ENCODE data around the gene KIF5C.

The KIF5C gene

DNA sequence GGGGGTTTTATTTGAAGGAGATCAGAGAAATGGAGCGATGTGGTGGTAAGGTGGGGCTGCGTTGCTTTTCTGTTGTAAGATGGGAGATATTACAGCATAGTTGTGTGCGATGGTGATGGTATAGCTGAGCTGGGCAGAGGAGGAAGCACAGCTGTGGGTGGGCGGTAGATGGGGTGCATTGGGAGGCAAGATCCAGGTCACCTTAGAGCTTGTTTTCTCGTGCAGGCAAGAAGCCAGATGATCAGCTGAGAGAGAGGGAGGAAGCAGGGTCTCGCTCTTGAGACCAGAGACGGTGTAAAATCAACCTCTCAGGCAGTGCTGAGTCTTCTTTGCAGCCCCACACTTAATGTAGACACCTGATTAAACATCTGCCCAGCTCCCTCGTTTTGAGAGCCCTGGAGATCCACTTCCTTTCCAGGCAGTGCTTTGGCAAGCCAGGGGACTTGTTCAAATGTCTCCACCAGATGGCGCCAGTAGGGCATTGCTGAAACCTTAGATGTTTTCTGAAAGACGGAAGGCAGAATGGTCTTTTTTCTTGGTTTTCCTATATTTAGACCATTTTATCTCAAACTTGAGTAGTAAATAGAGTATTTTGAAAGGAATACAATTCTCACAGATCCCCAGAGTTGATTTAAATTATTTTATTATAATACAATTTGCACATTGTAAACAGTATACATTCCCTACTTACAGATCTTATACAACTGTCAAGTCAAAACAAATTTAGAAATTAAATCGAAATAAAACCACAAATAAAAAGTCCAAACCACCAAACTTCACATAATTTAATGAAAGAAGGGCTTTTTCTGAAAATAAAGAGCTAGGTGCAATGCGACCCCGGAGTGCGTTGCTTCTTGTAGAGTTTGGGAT, 142.3 kb downstream of the KIF5C start:
- peak; percentile 62 for DNase-seq (ENCODE audit: low read depth)

DNA sequence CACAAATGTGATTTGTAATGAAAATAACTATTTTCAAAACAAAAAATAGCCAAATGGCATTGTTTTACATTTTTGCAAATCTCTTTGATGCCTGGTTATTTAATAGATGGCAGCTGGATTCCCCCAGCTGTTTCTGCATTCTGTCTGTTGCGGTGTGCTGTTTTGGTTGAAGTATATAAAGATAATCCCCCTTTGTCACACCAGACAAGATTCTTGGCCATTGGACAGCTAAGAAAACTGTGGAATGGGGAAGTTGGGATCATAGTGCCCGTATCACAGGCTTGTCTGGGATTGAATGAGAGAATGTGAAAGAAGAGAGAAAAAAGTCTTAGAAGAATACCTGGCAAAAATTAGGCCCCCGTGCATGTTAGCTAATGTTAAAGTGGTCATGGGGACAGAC, 144.0 kb downstream of the KIF5C start:
- no peak for DNase-seq (ENCODE audit: low read depth)

DNA sequence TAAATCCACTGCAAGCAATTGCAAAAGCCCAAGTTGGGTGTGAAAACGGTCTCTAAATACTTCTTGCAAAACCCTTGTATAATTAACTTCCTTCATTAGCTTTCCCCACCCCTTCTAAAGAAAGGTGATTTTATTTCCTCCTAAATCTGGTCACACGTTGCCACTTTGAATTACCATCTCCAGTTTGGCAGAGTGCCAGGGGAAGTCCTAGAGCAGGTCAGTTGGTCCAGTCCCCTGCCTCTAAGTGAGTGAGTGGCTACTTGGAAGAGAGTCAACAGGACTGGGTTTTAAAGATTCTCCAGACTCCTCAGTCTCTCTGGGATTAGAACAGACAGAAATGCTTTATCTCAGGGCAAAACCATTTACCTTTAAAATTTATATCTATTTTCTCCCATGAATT, 144.7 kb downstream of the KIF5C start:
- DNase-seq (ENCODE audit: low read depth), result no peak

DNA sequence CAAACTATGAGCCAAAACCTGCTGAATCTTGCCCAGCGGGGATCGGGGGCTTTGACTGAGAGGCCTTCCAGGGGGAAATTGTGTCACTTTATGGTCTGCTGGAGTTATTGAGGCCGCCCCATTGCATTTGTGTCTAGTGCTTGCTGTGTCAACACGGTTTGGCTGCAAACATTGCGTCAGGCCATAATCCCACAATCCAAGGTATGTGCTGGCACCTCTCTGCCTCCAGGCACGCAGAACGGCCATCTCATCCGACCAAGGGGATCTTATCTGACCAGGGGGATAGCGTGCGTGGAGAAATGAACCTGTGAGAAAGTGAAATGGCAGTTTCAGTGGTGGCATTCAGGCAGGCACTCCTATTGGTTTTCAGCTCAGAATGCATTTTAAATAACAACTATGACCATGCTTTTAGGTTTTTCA, 145.4 kb downstream of the KIF5C start:
- DNase-seq (ENCODE audit: low read depth), result no peak

DNA sequence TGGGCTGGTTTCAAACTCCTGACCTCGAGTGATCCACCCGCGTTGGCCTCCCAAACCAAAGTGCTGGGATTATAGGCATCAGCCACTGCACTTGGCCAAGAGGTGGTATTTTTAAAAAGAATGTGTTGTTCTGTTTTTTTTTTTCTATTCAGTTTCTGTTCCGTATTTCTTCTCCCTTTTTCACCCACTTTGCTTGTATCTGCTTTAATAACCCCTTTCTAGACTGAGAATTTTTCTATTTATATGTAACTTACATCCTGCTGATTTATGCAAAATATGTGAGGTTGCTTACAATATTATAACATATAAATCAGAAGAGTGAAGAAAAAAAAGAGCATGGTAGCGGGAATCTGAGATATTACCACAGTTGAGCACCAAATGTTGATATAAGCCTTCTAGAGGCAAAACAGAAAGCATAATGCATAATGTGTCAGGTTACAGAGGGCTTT, 146.3 kb downstream of the KIF5C start:
- DNase-seq (ENCODE audit: low read depth), result no peak

DNA sequence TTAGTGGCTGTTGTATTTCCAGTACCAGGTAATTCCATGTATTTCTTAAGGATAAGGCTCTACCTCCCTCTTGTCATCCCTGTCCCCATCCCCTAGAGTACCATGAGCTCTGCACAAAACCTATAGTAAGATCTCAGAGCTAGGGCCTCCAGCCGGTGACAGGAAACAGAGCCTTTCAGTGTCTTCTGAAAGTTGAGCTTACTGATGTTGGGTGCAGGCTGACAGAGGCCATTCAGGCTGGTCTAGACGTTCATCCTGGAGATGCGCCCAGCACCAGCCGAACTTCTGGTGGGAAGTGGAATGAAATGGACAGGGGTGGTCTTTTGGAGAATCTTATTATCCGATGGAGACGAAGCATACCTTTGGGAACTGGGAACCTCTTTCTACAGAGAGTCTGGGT, 146.7 kb downstream of the KIF5C start:
- DNase-seq (ENCODE audit: low read depth), result no peak

DNA sequence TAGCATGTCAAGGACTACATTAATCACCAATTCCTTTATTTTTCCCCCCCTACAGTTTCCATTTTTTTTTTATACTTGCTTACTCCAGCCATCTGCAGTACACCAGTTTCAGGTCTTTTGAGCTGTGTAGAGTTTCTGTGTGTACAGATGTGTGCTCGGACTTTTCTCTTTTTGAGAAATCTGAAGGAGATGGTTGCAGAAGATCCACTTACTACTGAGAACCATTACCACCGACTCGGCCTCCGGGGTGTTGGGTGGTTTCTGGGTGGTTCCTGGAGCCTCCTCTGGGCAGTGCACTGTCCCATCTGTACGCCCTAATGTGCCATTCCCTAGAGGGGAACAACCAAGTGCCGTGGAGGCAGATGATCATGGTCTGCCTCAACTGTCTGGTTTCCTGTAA, 148.1 kb downstream of the KIF5C start:
- DNase-seq (ENCODE audit: low read depth), result no peak

DNA sequence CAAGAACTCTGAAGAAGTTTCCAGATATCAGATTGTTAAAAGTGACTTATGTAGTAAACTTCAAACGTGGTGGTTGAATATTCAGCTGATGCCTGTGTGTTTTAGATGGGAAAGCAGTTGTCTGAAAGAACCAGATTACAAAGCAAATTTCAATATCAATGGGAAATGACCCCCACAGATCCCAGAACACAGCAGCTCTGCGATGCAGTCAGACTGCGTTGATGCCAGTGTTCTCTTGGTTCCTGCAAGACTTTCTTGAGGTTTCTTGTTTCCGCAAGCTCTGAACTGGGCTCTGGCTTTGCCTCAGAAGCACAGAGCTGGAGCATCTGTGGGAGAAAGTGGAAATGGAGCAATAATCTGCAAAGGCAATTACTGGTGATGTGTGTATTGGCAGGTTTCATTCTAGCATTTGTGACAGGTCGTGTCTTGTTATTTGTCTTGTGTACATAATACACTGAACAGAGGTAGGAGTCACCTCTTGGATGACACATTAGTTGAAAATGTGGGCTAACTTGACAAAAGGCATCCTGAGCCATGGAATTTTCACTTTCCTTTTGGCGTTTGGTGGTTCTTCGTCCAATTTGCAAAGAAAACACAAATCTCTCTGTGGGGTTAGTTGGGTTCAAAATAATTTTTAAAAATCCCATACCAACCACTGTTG, 152.7 kb downstream of the KIF5C start:
- DNase-seq (ENCODE audit: low read depth), result no peak

DNA sequence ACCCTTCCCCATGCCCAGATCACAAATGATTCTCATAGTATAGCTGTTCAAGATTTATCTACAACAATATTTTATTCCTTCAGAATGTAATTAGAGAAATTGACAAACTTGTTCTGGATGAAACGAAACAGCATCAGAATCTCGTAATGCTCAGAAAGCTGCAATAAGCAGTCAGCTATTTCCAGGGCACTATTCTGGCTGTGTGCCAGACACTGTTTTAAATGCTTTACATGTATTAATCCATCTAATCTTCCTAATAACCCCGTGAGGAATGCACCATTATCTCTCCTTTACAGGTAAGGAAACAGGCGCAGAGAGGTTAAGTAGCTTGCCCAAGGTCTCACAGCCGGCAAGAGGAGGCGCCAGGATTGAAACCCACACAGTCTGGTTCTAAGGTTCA, 153.3 kb downstream of the KIF5C start:
- DNase-seq (ENCODE audit: low read depth), result no peak

DNA sequence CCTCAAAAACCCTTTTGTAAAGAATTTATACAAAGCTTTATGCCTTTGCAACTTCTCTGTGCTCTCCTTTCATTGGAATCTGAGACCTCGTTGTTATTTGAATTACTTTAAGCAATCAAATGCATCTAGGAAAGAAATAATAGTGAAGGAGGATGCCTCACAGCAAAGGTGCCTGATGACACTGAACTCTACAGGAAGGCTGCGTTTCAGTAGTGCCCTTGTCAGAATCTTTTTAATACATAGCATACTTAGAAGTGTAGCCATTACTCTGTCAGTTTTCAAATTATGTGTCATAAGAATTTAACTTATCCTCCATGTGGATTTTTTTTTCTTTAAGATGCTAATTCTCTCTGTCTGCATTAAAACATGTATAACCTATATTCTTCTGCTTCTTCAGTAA, 153.9 kb downstream of the KIF5C start:
- no peak for DNase-seq (ENCODE audit: low read depth)

DNA sequence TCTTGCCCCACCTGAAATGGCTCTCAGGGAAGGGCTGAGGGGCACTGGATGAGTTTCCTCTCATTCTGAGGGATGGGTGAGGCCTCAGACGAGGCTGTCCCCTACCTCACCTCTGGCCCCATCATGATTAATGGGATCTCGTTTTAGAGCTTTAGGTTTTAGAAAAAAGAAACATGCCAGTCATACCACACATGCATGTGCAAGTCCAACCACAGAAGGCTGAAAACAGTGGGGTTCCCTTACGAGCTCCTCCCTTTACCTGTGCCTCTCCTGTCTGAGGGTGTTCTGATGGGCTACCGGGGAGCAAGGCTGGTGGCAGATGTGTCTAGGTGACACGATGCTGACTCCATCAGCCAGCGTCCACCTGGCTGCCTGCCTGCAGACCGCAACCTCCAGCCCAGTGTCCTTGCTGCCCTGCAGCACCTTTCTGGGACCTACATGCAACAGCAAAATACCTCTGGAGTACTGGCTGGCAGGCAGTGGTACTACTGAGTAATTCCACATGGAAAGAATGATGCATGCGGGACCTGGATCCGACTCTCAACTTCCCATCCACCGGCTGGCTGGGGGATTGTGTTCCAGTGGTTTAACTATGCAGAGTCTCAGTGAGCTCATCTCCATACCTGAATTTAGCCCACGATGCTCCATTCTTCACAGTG, 154.4 kb downstream of the KIF5C start:
- DNase-seq (ENCODE audit: low read depth), result no peak

DNA sequence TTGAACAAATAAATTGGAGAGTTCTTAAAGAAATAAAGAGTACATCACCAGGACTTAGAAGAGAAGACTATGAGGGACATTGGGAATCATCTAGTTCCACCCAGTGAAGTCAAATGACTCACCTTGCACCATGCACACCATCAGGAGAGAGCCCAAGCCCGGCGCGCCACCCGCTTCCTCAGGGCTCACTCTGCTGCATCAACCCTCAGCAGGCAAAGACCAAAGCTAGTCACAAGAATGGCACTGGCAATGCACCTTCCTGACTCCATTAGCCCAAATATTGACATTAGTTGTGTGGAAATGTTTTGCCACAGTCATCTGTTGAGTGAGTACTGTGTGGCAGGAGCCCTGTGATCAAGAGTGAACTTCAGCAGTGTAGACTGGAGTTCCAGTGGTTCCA, 156.4 kb downstream of the KIF5C start:
- no peak for DNase-seq (ENCODE audit: low read depth)

DNA sequence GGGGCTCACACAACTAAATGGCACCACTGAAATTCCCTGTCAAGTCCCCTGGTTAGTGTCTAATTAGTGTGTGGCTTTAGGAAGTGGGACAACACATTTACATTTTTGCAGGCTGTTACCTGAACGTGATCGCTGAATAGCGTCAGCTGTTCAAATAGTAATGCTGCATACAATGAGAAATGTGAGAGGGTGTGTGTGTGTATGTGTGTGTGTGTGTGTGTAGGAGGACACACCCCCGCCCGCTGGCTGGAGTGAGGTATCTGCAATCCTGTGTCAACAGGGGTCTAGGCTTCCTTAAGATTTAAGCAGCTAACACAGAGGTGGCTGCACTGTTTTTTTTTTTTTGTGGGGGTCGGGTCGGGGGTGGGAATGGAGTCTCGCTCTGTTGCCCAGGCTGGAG, 158.7 kb downstream of the KIF5C start:
- DNase-seq (ENCODE audit: low read depth), result no peak

DNA sequence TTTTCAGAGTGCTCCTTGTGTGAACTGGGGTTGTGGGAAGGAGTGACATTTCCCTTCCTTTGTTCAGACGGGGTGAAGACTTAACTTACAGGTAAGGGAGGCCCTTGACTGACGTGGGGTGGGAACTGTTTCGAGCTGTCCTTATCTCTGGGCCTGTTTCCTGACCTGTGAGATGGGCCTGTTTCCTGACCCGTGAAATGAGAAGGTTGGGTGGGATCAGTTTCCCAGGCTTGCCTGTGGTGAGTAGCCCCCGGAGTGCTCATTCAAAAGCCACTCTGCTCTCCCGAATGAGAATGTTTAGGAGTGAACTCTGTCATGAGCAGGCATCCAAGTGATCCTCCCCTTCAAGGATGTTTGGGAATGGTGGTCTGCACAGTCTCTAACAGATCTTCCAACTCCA, 159.4 kb downstream of the KIF5C start:
- DNase-seq (ENCODE audit: low read depth), result no peak

DNA sequence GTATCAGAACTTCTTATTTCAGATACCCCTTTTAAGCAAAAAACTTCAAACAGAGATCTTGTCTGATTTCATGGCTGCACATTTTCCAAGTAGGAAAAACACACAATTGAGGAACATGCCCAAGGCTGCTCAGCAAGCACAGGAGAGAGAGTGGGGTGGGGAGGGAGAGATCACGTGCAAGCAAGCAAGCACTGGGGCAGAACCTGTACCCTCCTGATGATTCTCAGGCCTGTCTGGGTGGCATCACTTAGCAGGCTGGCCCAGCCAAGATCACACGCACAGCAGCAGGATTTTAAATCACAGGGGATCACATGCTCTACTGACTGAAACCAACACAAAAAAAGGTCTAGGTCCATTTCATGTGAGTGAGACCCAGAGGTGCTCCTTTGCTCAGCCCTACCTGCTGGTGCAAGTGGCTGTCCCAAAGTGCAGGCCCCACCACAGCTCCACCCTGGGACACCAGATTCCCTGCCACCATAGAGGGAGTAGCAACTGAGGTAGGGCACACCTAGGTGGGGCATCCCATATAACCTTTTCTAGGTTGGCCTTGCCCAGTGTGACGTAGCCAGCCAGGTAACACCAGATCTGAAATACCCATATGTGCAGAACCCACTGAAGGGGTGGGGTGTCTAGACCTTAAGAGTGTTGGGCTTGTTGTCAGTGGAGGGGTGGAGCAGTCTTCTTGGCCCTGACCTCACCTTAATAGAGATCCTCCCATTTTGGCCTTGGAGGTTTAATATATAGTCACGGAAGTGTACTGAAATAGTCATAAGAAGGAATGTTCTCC, 161.7 kb downstream of the KIF5C start:
- DNase-seq (ENCODE audit: low read depth), result no peak

DNA sequence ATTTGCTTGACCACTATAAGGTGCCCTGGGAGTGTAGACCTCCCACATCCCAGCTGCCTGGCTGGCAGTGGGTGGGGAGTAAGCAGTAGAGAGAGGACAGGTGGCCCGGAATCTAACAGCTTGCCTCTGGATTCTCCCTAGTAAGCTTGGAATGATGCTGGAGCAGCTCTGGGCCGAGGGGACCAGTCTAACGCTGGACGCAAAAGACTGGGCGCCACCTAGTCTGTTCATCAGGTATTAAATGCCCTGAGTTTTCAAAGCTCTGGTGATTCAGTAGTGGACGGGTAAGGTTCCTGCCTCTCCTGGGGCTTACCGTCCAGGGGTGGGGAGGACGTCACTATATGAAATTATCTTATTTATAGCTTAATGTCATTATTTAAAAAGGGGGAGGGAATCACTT, 162.8 kb downstream of the KIF5C start:
- no peak for DNase-seq (ENCODE audit: low read depth)

DNA sequence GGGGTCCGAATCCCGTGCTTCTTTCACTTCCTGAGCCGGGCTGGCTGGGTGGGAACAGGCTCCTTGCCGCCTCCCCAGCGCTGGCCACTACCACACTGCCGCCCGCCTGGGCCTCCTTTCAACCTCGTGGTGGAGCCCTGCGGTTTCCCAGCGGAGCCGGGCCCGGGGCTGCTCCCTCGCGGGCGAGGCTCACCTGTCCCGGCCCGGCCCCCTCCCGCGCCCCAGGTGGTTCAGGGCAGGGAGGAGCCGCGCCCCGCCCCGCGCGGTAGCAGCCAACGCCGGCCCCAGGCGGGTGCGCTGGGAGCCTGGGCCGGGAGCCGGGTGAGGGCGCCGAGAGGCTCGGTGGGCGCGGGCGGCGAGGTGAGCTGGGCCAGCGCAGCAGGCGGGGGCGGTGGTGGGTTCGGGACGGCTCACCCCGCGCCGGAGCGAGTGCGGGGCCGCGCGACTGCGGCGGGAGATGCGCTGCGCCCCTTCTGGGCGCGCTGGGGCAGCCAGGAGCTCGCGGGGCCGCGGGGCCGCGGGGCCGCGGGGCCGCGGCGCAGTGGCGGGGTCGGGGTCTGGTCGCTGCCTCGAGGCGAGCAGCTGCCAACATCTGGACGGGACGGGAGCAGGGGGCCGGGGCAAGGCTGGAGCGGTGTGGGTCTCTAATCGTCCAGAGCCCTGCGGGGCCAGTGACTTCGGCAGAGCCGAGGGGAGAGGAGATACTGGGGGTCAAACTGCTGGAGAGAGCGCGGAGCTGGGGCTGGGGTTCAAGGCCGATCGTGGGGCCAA, 163.6 kb downstream of the KIF5C start, which contains the start of gene LYPD6B:
TSS of gene LYPD6B (plus strand) at position 258 of the 771 bp plus-strand sequence. CDS start 92,250 bp downstream, outside the sequence.
- DNase-seq (ENCODE audit: low read depth), result no peak

DNA sequence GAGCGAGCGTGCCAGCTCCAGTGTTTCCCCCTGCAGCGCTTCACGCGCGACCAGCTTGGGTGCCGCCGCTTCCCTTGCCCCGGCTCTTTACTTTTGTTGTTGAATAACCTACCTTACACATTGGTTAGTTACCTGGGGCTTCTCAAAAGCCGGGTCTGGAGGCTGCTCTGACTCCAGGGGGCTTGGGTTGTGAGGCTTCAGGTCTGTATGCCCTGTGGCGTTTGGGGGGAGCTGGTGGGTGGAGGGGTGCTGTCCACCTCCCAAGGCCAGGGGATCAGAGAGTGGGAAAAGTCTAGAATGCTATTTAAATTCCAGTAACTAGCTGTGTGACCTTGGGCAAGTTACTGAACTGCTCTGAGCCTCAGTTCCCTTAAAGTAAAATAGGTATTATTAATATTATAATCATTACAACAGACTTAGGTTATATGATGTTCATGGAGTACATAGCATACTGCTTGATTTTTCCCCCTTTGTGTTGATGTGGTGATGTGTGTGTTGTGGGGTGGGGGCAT, 164.2 kb downstream of the KIF5C start:
- no peak for DNase-seq (ENCODE audit: low read depth)

DNA sequence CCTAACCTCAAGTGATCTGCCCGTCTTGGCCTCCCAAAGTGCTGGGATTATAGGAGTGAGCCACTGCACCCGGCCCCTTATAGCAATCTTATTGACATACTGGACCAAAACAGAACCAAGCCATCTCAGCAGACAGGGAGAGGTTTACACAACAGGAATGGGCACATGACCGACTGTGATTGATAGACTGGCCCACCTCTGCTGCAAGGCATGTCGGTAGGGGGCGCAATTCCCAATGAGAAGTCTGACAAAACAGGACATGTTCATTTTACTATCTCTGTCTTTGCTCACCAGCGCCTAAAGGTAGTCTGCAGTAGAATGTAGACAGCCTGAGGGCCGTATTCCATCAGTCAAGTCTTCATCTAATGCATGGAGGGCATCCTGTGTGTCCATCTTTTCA, 165.4 kb downstream of the KIF5C start:
- peak; percentile 23 for DNase-seq (ENCODE audit: low read depth)

DNA sequence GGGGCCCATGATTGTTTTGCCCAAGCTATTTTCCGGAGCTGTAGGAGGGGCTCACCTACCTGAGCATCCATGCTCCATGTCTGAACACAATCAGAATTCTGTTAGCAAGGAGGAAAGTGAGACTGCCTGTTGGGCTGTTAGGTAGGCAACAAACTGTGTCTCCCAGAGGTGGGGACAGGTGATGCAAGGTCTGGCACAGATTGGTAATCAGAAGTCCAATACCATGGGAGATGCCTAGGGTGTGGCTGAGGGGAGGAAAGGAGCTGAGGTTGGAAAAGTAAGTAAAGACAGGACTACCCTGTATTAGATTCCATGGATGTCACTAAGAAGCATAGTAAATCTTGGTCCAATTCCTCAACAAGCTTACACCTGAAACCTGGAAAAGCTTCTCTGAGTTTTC, 166.5 kb downstream of the KIF5C start:
- DNase-seq (ENCODE audit: low read depth), result no peak

DNA sequence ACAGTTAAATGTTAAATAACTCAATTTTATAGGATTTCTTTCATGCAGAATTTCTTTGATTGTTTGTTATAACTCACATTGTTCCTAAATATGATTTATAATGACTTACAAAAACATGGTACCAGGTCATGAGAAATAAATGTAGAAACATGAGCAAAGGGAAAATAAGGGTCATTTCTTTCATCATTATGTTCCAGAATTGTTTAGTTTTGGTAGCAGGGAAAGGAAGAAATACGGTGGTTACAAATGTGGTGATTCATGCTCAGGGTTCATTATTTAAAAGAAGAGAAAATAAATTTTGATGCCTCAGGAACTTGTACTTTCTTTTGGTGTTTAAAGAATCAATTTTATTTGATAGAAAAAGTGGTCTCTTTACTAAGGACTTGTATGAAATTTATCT, 167.9 kb downstream of the KIF5C start:
- DNase-seq (ENCODE audit: low read depth), result no peak

All from stimulated activated CD8-positive, alpha-beta memory T cell treated with anti-CD3 and anti-CD28 coated beads, Interleukin-15, amount 100 ng/mL, for 1 hour (primary cell).